HK-2 (cell line): ENCODE results near the gene SUCLG2.
"Not testable (repeated sequence)": the region's sequence is repeated elsewhere in the genome, so short reads cannot be mapped to it uniquely, and the experiment has no call there.

Source experiments
- DNase-seq: peaks from one replicate; pipeline ENCODE4 v3.0.0-alpha.2; 2018; ENCODE audit not compliant: unreplicated experiment

SUCLG2 gene

GRCh38 chr3:67561667-67562394 is 92.6 kb downstream of the SUCLG2 start:
- DNase-seq = no peak

- DNase-seq = no peak
Measured at GRCh38 chr3:67561266-67561665, 93.1 kb downstream of the SUCLG2 start.

GRCh38 chr3:67559029-67559605 is 95.3 kb downstream of the SUCLG2 start:
- no peak for DNase-seq

- DNase-seq = no peak
Measured at GRCh38 chr3:67558426-67558825, 96.0 kb downstream of the SUCLG2 start.

GRCh38 chr3:67557848-67558355 is 96.5 kb downstream of the SUCLG2 start:
- no peak for DNase-seq

- DNase-seq = no peak
Measured at GRCh38 chr3:67551361-67552016, 102.9 kb downstream of the SUCLG2 start.

GRCh38 chr3:67550541-67550940 is 103.9 kb downstream of the SUCLG2 start:
- no peak for DNase-seq

GRCh38 chr3:67542502-67543250 is 111.7 kb downstream of the SUCLG2 start:
- not testable (repeated sequence) for DNase-seq

GRCh38 chr3:67540198-67540894 is 114.1 kb downstream of the SUCLG2 start:
- DNase-seq = no peak

- DNase-seq = not testable (repeated sequence)
Measured at GRCh38 chr3:67537203-67537602, 117.2 kb downstream of the SUCLG2 start.

- no peak for DNase-seq
Measured at GRCh38 chr3:67535006-67535405, 119.4 kb downstream of the SUCLG2 start.

- DNase-seq = no peak
Measured at GRCh38 chr3:67534594-67534993, 119.8 kb downstream of the SUCLG2 start.

GRCh38 chr3:67531181-67532101 is 123.0 kb downstream of the SUCLG2 start:
- DNase-seq = no peak

GRCh38 chr3:67529915-67530314 is 124.5 kb downstream of the SUCLG2 start:
- DNase-seq = no peak

- DNase-seq = no peak
Measured at GRCh38 chr3:67529337-67529736, 125.1 kb downstream of the SUCLG2 start.

GRCh38 chr3:67526246-67526645 is 128.2 kb downstream of the SUCLG2 start:
- DNase-seq = peak; percentile 6

GRCh38 chr3:67524046-67524445 is 130.4 kb downstream of the SUCLG2 start:
- DNase-seq = no peak

- no peak for DNase-seq
Measured at GRCh38 chr3:67522081-67522480, 132.3 kb downstream of the SUCLG2 start.

GRCh38 chr3:67521053-67521646 is 133.3 kb downstream of the SUCLG2 start:
- no peak for DNase-seq

GRCh38 chr3:67518236-67518635 is 136.2 kb downstream of the SUCLG2 start:
- no peak for DNase-seq
